Prostate gland (tissue), 2 donors: ENCODE measurements around the gene AGAP2.

Experiments used
- POLR2A ChIP-seq: fragments of 450-650 bp; IDR thresholded peaks from one replicate; pipeline ENCODE4 v1.6.1; 2016; ENCODE audit warnings: antibody characterized with exemption, mild to moderate bottlenecking
- POLR2AphosphoS5 ChIP-seq: sonication (generic); formaldehyde crosslinking; IDR thresholded peaks from one replicate; pipeline ENCODE4 v1.6.1; 2017; ENCODE audit warnings: antibody characterized with exemption
- TF ChIP-seq, protein P1 (sequence below), 4 experiments: fragments of 200-600 bp in 2 of 4; fragments of 450-650 bp in 2 of 4; sonication (generic) in 2 of 4; IDR thresholded peaks; 1 replicate in 3 of 4; 2 replicates in 1 of 4; pipeline ENCODE4 v1.5.1; 2016 to 2019; ENCODE audit warnings: antibody characterized with exemption in 4 of 4, mild to moderate bottlenecking in 2 of 4, moderate library complexity in 2 of 4

DNA sequence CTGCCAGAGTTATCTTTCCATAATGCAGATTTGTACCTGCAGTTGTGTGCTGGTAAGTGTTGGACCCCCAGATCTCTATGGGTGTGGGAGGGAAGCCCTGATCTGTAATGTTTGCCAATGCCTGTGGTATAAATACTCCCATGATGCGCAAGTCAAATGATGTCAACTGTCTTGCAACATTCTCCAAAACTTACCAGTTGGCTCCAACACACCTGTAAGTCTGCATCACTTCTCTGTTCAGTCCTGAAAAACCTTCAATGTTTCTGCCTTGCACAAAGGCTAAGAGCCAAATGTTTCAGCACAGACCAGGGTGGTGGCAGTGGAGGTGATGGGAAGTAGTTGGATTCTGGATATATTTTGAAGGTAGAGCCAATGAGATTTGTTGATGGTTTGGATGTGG, 41.5 kb downstream of the AGAP2 start:
- TF ChIP-seq, protein P1, sequence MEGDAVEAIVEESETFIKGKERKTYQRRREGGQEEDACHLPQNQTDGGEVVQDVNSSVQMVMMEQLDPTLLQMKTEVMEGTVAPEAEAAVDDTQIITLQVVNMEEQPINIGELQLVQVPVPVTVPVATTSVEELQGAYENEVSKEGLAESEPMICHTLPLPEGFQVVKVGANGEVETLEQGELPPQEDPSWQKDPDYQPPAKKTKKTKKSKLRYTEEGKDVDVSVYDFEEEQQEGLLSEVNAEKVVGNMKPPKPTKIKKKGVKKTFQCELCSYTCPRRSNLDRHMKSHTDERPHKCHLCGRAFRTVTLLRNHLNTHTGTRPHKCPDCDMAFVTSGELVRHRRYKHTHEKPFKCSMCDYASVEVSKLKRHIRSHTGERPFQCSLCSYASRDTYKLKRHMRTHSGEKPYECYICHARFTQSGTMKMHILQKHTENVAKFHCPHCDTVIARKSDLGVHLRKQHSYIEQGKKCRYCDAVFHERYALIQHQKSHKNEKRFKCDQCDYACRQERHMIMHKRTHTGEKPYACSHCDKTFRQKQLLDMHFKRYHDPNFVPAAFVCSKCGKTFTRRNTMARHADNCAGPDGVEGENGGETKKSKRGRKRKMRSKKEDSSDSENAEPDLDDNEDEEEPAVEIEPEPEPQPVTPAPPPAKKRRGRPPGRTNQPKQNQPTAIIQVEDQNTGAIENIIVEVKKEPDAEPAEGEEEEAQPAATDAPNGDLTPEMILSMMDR (IDR thresholded peaks at IDR 0.05), result no peak
- TF ChIP-seq POLR2AphosphoS5 (no peak), POLR2A (no peak)
